NCI-H2227 treated with DMSO at 0.1 percent for 48 hours (cell line): ENCODE results near the gene PSAPL1.

Experiments used
- DNase-seq: peaks from one replicate; lab custom pipeline; 2025; lab: John Stamatoyannopoulos, UW

PSAPL1 gene

GRCh38 chr4:7418131-7418943 lies 16.4 kb downstream of the PSAPL1 start:
- DNase-seq: no peak

- DNase-seq: no peak
Measured at GRCh38 chr4:7417639-7418038, 17.1 kb downstream of the PSAPL1 start.

GRCh38 chr4:7416745-7417432 lies 17.8 kb downstream of the PSAPL1 start:
- DNase-seq: no peak

GRCh38 chr4:7415927-7416686 lies 18.6 kb downstream of the PSAPL1 start:
- no peak for DNase-seq

- no peak for DNase-seq
Measured at GRCh38 chr4:7414736-7415510, 19.8 kb downstream of the PSAPL1 start.

- no peak for DNase-seq
Measured at GRCh38 chr4:7414046-7414445, 20.7 kb downstream of the PSAPL1 start.

- no peak for DNase-seq
Measured at GRCh38 chr4:7412554-7412912, 22.2 kb downstream of the PSAPL1 start.

- no peak for DNase-seq
Measured at GRCh38 chr4:7411896-7412553, 22.7 kb downstream of the PSAPL1 start.

GRCh38 chr4:7411491-7411890 lies 23.2 kb downstream of the PSAPL1 start:
- DNase-seq: no peak

- DNase-seq: no peak
Measured at GRCh38 chr4:7410446-7410845, 24.3 kb downstream of the PSAPL1 start.

- no peak for DNase-seq
Measured at GRCh38 chr4:7408166-7408565, 26.6 kb downstream of the PSAPL1 start.

- no peak for DNase-seq
Measured at GRCh38 chr4:7403001-7403400, 31.7 kb downstream of the PSAPL1 start.

- DNase-seq: no peak
Measured at GRCh38 chr4:7402526-7402925, 32.2 kb downstream of the PSAPL1 start.

- DNase-seq: no peak
Measured at GRCh38 chr4:7400671-7401298, 33.9 kb downstream of the PSAPL1 start.

- no peak for DNase-seq
Measured at GRCh38 chr4:7399440-7400234, 35.1 kb downstream of the PSAPL1 start.

- no peak for DNase-seq
Measured at GRCh38 chr4:7398788-7399439, 35.8 kb downstream of the PSAPL1 start.

- no peak for DNase-seq
Measured at GRCh38 chr4:7398104-7398423, 36.7 kb downstream of the PSAPL1 start.

GRCh38 chr4:7397206-7398103 lies 37.3 kb downstream of the PSAPL1 start:
- no peak for DNase-seq
